WI38 (cell line): ENCODE results near the gene KCNMB3.

Experiments
- H3K4me3 ChIP-seq: 2 replicates; pipeline ENCODE4 v1.5.1; 2011; ENCODE audit warnings: low read depth, mild to moderate bottlenecking, control low read depth, low read length
- TF ChIP-seq, protein P1 (sequence below): IDR thresholded peaks from 2 replicates; pipeline ENCODE4 v1.5.1; 2012; ENCODE audit warnings: low read depth, mild to moderate bottlenecking, control low read depth, low read length

Gene KCNMB3

DNA sequence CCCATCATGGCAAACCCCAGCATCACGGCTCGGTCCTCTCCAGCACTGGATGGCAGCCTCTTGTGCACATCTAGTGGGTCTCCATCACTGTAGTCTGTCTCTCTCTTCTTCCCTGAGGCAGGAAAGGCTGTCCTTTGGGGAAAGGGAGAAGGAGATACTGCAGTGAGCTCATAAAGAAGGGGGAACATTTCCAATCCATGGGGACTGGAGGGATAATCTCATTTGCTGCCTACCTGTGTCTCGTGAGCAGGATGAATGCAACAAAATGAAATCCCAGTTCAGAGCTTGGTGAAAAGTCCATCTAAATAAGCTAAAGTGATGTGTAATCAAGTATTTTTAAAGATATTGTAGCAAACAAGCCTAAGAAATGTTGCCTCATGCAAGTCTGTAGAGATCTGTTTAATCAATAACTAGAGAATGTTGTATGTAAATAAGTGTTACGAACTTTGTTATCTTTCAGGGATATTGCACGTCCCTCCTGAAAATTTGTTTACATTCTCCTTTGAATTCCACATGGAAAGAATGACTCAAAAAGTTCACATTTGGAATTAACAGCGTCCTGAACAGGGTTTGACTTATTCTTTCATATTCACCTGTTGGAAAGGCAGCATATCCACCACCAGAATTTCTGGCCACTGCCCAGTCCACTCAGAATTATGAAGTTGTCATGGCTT, at the start of gene KCNMB3:
Gene KCNMB3 (minus strand): TSS at position 312 of the 674 bp plus-strand sequence. CDS start 124 bp downstream, at position 188.
- TF ChIP-seq, protein P1, sequence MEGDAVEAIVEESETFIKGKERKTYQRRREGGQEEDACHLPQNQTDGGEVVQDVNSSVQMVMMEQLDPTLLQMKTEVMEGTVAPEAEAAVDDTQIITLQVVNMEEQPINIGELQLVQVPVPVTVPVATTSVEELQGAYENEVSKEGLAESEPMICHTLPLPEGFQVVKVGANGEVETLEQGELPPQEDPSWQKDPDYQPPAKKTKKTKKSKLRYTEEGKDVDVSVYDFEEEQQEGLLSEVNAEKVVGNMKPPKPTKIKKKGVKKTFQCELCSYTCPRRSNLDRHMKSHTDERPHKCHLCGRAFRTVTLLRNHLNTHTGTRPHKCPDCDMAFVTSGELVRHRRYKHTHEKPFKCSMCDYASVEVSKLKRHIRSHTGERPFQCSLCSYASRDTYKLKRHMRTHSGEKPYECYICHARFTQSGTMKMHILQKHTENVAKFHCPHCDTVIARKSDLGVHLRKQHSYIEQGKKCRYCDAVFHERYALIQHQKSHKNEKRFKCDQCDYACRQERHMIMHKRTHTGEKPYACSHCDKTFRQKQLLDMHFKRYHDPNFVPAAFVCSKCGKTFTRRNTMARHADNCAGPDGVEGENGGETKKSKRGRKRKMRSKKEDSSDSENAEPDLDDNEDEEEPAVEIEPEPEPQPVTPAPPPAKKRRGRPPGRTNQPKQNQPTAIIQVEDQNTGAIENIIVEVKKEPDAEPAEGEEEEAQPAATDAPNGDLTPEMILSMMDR = no peak
- H3K4me3 ChIP-seq = no peak within 1 kb of the TSS

DNA sequence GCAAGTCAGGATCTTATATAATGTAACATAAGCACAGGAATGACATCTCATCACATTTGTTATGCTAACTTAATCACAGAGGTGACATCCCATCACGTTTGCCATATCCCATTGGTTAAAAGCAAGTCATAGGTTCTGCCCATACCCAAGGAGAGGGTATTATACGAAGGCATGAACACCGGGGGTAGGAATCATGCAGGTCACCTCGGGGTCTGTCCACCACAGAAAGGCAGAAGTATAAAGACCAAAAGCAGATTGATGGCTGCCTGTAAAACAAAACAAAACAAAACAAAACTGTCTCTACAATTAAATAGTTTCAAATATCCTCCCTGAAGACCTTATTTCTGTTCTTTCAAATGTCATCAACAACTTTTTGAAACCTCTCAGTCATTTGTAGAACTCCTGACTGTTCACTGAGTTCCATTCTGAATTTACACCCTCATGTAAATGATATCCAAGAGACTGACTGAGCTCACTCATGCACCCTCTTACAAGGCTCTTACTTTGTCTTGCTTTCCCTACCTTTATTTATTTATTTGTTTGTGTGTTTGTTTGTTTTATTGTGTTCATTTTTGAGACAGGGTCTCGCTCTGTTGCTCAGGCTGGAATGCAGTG, 49.2 kb upstream of the KCNMB3 start:
- TF ChIP-seq, protein P1 = no peak
- H3K4me3 ChIP-seq = no peak overlapping the region

DNA sequence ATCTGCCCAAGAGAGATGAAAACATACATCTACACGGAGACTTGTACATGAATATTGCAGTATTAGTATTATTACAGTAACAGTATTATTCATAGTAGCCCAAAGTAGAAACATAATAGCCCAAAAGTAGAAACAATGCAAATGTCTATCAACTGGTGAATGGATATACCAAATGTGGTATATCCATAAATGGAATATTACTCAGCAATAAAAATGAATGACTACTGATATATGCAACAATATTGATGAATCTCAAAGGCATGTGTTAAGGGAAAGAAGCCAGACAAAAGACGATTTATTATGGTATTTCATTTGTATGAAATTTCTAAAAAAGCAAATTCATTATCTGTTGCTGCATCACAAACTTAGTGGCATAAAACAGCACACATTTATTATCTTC, 48.4 kb upstream of the KCNMB3 start:
- no peak overlapping the region for H3K4me3 ChIP-seq
- TF ChIP-seq, protein P1 = no peak

DNA sequence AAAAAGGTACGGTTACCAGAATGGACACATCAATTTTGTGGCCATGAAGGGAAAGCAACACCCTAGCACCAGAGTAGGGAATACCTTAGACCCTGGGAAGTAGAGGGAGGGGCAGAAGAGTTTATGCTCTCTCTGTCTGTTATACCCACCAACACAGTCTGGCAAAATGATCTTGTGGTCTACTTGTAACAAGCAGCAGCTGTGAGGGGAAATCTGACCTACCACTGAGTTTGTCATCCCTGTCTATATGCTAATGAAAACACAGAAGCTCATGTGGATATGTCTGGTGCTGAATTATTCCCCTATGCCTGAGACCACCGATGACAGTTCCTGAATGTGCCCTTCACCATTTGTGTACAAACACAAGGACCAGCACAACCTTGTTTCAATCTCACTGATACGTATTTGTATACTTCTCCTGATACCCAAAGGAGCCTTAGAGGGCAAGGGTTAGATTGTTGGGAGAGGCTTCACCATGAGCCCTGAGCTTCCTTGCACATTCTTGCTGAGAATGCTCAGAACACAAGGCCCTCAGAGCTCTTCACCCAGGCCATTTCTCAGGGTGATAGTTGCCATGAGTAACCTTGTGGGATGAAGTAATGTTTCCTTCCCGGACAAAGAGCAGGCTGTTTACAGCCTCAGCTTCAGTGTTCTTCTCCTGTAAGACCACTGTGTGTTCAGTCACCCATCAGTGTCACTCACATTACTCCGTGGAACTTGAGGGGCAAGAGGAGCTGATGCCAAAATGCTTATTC, 47.2 kb upstream of the KCNMB3 start:
- TF ChIP-seq, protein P1 = no peak
- no peak overlapping the region for H3K4me3 ChIP-seq

DNA sequence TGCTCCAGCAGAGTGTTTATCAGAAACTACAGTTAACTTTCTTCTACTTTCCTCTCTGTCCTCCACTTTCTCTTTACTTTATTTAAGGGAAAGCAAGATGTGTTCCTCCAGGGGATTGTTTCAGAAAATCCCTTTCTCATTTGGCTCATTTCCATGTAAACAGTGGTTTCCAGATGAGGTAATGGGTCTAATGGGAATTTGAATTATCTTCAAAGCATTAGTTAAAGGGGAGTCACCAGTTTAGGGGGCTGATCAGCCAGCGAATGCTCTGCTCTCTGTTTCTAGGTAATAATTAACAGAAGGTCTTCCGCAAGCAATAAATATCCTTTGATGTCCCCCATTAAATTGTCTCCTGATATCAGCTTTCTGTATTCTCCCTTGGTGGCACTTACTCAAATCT, 41.5 kb upstream of the KCNMB3 start:
- no peak overlapping the region for H3K4me3 ChIP-seq
- TF ChIP-seq, protein P1 = no peak

DNA sequence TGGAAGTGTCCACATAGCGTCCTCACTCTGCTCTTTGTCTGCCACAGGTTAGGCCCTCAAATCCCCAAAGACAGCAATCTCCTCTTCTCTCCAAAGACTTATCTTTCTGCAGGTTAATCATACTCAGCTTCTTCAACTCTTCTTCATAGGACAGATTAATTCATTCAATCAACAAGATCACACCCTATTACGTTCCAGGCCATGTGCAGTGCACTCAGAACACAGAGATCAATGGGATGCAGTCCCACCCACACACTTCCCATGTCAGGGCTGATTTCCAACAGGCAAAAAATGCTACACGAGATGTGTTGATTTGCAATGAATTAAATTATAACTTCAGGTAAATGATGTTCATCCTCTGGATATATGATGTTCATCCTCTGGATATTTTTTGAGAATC, 38.4 kb upstream of the KCNMB3 start:
- TF ChIP-seq, protein P1 = no peak
- H3K4me3 ChIP-seq = no peak overlapping the region

- TF ChIP-seq, protein P1 = no peak
- no peak overlapping the region for H3K4me3 ChIP-seq
Observed at GRCh38 chr3:179288845-179289244, 37.9 kb upstream of the KCNMB3 start.
